ENCODE data around the gene RBM15. TPM values are rescaled to one million over a fixed set of nuclear protein-coding genes. Genes with fewer than 3 reads are reported as not detected.

Gene RBM15
- total RNA-seq, 1 experiment from 2014 or later = 32.1 TPM

GRCh38 chr1:110356379-110356778 is 17.2 kb downstream of the RBM15 start:
- CTCF ChIA-PET = no interaction called here

DNA sequence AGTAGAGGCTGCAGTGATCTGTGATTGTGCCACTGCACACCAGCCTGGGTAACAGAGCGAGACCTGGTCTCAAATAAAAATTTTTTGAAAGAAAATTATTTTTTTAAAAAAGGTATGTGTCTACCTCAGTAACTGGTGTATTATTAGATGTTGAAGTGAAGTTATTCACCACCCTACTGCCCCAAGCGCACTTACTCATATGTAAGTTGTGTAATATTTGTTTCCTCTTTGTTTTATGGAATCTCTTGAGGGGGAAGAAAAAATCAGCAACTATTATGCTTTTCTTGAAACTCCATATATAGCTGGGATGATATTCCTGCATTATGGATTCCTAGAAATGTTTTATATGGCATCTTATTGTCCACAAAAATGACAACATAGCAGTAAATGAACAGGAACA is 21.3 kb downstream of the RBM15 start:
- ATAC-seq = no peak
- H3K4me1 ChIP-seq (ENCODE audit: control insufficient read depth, insufficient read depth, low read length) = peaks cover 8% of the 10 kb centered on the region
- intact Hi-C loops (cut with micrococcal nuclease; ENCODE audit: unreplicated experiment) (no loop called here), in situ Hi-C loops (cut with HindIII; ENCODE audit: low pct_unique_long_range_greater_than_20kb, low sequenced_read_pairs) (no loop called here)
- peaks cover 7% of the 10 kb centered on the region; the same call in 1 of the 2 replicates for H3K36me3 ChIP-seq (ENCODE audit: control insufficient read depth, insufficient read depth, low read length)
- CTCF ChIA-PET = no interaction called here
- TF ChIP-seq, protein P1, sequence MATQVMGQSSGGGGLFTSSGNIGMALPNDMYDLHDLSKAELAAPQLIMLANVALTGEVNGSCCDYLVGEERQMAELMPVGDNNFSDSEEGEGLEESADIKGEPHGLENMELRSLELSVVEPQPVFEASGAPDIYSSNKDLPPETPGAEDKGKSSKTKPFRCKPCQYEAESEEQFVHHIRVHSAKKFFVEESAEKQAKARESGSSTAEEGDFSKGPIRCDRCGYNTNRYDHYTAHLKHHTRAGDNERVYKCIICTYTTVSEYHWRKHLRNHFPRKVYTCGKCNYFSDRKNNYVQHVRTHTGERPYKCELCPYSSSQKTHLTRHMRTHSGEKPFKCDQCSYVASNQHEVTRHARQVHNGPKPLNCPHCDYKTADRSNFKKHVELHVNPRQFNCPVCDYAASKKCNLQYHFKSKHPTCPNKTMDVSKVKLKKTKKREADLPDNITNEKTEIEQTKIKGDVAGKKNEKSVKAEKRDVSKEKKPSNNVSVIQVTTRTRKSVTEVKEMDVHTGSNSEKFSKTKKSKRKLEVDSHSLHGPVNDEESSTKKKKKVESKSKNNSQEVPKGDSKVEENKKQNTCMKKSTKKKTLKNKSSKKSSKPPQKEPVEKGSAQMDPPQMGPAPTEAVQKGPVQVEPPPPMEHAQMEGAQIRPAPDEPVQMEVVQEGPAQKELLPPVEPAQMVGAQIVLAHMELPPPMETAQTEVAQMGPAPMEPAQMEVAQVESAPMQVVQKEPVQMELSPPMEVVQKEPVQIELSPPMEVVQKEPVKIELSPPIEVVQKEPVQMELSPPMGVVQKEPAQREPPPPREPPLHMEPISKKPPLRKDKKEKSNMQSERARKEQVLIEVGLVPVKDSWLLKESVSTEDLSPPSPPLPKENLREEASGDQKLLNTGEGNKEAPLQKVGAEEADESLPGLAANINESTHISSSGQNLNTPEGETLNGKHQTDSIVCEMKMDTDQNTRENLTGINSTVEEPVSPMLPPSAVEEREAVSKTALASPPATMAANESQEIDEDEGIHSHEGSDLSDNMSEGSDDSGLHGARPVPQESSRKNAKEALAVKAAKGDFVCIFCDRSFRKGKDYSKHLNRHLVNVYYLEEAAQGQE (IDR thresholded peaks at IDR 0.05; ENCODE audit: insufficient read depth in 1 of 2, low read depth in 2 of 2, low read length in 1 of 2) = no peak
- TF ChIP-seq TCF7L2 (IDR thresholded peaks at IDR 0.05; ENCODE audit: low read depth, low read length) (no peak), POLR2AphosphoS5 (IDR thresholded peaks at IDR 0.05; ENCODE audit: low read depth, low read length) (no peak)
- no peak for DNase-seq (ENCODE audit: low read depth, low spot score)
- H3K4me3 ChIP-seq (ENCODE audit: low read depth in 2 of 2, low read length in 2 of 2) = no peak overlapping the region
- H3K27ac ChIP-seq (ENCODE audit: low read length) = no peak overlapping the region
- no TSS peak for BruUV-seq (replicated peaks)
- H3K27me3 ChIP-seq (ENCODE audit: control insufficient read depth, insufficient read depth, low read length) = no peaks in the 10 kb centered on the region
- POLR2A ChIA-PET = no interaction called here
- no peaks in the 10 kb centered on the region for H3K9me3 ChIP-seq (ENCODE audit: control insufficient read depth, insufficient read depth, low read depth, low read length)

More at GRCh38 chr1:110356379-110356778, 17.2 kb downstream of the RBM15 start:
- Histone ChIP-seq H3K36me3 (ENCODE audit: control insufficient read depth, insufficient read depth, low read length) (peaks cover 2% of the 10 kb centered on the region; the same call in 1 of the 2 replicates), H3K4me1 (ENCODE audit: control insufficient read depth, insufficient read depth, low read length) (peaks cover 12% of the 10 kb centered on the region), H3K4me3 (ENCODE audit: low read depth in 2 of 2, low read length in 2 of 2) (no peak overlapping the region), H3K27me3 (ENCODE audit: control insufficient read depth, insufficient read depth, low read length) (no peaks in the 10 kb centered on the region), H3K27ac (ENCODE audit: low read length) (no peak overlapping the region), H3K9me3 (ENCODE audit: control insufficient read depth, insufficient read depth, low read depth, low read length) (no peaks in the 10 kb centered on the region)
- DNase-seq (ENCODE audit: low read depth, low spot score) (no peak), ATAC-seq (no peak)
- intact Hi-C loops (cut with micrococcal nuclease; ENCODE audit: unreplicated experiment) = no loop called here
- TF ChIP-seq, protein P2, sequence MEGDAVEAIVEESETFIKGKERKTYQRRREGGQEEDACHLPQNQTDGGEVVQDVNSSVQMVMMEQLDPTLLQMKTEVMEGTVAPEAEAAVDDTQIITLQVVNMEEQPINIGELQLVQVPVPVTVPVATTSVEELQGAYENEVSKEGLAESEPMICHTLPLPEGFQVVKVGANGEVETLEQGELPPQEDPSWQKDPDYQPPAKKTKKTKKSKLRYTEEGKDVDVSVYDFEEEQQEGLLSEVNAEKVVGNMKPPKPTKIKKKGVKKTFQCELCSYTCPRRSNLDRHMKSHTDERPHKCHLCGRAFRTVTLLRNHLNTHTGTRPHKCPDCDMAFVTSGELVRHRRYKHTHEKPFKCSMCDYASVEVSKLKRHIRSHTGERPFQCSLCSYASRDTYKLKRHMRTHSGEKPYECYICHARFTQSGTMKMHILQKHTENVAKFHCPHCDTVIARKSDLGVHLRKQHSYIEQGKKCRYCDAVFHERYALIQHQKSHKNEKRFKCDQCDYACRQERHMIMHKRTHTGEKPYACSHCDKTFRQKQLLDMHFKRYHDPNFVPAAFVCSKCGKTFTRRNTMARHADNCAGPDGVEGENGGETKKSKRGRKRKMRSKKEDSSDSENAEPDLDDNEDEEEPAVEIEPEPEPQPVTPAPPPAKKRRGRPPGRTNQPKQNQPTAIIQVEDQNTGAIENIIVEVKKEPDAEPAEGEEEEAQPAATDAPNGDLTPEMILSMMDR (IDR thresholded peaks at IDR 0.05) = no peak
- TF ChIP-seq TCF7L2 (IDR thresholded peaks at IDR 0.05; ENCODE audit: low read depth, low read length) (no peak), POLR2AphosphoS5 (IDR thresholded peaks at IDR 0.05; ENCODE audit: low read depth, low read length) (no peak), SIN3A (IDR thresholded peaks at IDR 0.05; ENCODE audit: borderline replicate concordance, insufficient read depth, low read depth, low read length) (no peak)
- TF ChIP-seq, protein P1 (IDR thresholded peaks at IDR 0.05; ENCODE audit: insufficient read depth in 1 of 2, low read depth in 2 of 2, low read length in 1 of 2) = no peak
- in situ Hi-C loops (cut with HindIII; ENCODE audit: low pct_unique_long_range_greater_than_20kb, low sequenced_read_pairs) = no loop called here
- POLR2A ChIA-PET = no interaction called here
- BruUV-seq (replicated peaks) = no TSS peak
